GM19397 (cell line): Measurements from ENCODE around the gene NAPB.

Experiments used
- ATAC-seq: cut with Tn5 transposase; IDR thresholded peaks from one replicate; pipeline ENCODE4 v1.9.1; 2021; ENCODE audit warnings: mild to moderate bottlenecking, moderate library complexity; ENCODE audit not compliant: unreplicated experiment

NAPB gene

DNA sequence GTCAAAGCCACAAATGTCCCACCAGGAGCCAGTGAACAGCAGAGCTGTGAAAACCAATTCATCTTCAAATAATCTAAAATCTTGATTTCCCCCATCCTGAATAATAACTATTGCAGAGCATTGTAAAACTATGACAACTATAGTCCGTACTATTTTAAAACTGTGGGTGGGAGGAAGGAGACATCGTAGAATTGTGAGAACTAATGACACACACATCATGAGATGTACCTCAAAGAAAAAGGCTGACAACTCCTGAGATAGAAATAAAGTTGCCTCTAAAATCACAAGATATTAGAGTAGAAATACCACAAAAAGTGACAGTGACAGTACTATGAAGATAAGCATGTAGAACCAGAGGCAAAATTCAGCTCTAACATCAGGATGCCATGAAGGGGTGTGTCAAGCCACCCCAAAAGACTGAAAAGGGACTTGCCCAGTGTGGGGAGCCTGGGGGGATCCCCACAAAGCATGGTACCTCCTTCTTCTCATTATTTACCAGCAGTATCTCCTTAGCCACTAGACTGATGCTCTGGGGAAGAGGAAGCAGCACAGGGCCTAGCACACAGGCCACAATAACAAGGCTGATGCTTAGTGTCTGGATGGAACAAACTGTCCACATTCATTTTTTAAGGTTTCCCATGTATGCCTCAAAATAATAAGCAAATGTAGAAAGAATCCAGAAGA is 13.4 kb downstream of the NAPB start:
- ATAC-seq = peak; percentile 68

DNA sequence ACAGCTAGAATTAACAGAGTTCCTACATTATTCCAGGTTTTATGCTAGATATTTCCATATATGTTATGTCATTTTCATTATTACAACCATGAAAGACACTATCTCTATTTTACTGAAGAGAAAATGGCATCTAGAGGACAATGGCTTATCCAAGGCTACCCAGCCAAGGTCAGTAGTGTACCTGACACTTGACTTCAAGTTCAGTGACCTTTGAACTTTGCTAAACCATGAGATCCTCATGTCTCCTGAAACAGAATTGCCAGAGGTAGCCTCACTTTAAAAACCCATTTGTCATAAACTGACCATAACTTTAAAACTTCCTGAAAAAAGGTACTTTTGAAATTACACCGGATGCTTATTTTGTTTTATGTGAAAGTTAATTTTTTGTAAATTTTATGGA is 14.4 kb downstream of the NAPB start:
- ATAC-seq = no peak

DNA sequence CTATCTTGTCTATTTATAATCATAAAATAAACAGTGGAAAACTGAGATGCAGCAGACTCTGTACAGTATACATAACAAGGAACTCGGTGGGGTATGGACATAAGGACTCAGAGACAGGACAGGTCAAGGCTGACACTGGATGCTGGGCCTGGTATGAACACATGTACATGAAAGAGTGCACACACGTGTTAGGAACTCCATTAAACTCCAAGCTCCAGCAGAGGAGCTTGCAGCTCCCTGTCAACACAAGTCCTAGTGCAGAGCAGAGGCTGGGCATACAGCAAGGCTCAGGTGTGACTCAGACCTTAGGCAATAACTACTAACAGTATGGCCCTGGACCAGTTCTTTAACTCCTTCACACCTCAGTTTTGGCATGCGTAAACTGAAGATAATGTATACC is 17.1 kb downstream of the NAPB start:
- ATAC-seq = no peak

DNA sequence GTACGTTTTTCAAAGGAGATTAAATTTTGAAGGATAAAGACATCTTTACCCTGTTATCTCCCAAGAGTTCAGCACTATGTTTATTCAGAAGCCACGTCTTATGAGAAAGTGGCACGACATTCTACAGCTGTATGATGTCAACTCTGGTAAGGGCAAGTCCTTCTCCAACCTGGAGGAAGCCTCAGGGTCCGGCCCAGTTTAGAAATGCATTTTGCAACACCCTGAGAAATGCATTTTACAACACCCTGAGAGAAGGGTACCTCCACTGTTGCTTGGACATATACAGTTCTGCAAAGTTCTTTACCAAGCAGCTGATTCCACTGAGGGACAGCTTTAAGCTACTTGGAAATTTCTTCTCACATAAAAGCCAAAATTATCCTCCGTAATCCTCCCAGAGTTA is 17.5 kb downstream of the NAPB start:
- no peak for ATAC-seq

DNA sequence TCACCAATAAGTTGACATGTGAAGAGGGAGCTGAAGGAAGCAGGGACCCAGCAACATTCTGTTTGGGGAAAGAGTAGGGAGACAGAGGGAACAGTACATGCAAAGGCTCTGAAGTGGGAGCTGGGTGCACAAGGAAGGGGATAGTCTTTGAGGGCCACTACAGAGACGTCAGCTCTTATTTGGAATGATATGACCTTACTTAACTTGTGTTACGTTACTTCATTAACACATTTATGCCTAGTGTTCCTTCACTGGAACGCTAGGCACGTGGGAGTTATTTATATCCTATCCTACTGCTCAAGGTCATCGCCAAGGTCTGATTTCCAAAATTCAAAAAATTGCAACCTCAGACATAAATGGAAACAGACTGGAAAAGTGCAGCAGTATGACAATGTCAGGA is 20.2 kb downstream of the NAPB start:
- ATAC-seq = no peak

DNA sequence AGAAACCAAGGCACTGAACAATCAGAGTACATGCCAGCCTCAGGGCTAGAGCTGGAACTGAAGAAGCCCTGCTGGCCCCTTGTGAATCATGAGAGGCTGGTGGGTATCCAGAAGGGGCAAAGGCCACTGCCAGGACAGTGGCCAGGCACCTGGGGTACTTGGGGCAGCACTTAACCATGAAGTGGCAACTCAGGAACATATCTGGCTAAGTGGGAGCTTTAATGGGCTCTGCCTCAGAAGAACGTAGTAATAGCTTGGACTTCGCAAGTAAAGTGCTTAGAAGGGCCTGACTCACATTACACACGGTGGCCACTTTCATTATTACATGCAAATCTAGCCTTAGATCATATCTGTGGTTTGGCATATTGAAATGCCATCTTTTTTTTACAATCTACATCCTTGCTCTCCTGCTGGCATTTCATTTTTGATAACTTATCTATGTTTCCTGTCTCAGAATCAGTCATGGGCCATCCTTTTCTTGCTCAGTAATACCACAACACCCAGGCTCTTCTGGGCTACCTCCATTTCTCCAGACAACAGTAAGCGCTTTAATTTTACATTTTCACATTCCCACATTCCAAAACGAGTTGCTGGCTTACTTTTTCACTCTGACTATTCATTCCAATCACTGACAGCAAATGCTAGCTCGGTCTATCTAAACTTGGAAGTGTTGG is 21.6 kb downstream of the NAPB start:
- no peak for ATAC-seq

DNA sequence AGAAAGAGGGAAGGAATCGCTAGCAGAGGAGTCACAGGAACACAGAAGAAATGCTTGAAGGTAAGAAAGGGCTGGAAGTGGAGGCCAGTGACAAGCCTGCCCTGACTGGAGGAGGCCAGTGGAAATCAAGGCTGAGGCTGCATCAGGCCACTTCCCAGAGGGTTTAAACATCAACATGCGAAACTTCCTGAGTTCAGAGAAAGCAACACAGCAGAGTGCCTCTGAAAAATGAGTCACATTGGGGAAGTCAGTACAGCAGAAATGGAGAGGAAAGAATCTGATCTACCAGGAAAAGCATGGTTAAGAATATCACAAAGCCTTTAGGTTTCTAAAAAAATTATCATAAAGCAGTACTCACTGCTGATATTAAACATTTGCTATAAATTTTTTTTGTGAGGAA is 23.3 kb downstream of the NAPB start:
- no peak for ATAC-seq

DNA sequence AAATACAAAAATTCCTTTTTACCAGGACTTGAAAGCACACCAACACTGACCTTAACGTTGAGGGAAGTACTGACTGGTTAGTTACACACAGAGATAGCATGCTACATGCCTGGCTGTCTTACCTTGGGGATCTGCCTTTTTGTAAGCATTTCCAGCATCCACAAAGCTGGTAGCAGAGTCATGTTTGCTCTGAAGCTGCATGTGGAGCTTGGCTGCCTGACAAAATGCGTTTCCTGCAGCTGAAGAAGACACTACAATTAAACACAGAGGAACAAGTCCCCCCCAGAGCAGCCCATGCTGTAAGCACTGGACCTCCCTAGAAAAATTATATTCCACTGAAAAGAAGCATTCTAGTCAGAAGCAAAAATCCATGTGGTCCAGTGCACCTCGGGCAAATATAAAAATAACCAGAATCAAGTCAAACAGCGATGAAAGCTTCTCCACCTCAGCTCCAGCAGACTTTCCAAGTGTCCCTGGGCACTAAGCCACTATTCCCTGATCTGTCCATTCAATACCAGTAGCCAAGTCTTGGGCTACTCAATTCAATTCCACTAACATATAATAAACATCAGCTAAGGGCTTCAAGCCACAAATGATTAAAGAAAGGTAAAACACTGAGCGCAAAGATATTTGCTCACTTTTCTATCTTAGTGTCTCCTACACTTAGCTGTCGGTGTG is 24.2 kb downstream of the NAPB start:
- ATAC-seq = no peak

DNA sequence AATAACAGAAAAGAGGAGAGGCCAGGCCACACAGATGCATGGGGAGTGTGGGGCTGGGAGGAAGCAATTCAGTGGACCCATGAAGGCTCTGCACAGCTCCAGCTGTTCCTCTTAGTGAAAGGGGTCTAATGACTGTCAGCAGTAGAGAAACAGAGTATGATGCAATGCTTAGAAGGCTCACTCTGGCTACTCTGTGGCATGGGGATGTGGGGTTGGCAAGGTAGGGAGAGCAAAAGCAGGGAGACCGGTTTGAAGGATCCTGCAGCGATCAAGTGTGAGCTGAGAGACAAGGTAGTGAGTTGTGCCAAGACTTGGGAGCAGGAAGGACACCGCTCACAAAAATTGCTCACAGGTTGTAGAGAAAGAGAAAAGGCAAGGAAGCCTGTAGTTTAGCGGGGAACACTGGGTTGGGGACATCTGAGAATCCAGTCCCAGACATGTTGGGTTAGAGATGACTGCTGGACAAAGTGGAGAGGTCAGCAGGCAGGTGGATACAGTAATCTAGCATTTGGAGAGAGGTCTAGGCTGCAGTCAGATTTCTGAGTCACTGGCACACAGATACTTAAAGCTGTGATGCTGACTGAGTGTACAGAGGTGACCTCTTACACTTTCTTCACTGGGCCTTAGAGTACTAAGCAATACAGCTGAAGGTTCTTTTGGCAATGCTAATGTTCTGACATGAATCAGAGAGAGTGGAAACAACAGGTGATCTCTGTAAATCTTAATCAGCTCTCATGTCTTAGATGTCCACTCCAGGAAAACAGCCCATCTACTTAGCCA is 27.1 kb downstream of the NAPB start:
- ATAC-seq = no peak

DNA sequence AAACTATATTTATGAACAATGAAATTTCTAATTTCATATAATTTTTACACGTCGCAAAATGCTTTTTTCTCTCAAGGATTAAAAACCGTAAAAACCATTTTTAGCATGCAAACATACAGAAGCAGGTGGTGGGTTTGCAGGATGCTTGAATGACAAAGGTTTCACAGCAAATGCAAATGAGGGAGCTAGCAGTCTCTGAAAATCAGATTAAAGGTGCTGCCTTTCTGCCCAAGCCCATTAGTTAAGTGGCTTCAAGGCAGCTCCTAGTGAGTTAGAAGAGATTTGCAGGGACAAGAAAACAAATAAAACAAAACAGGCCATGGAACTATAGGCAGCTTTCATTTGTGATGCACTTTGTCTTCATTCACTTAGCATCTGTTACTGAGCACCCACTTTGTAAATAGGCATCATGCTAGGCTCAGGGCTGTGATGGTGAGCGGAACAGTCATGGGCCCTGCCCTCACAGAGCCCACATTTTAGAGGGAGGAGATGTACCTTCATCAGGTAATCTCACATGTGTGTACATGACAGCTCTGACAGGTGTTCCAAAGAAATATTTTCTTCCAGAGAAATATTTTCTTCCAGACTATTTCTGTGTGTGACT is 29.5 kb downstream of the NAPB start:
- peak; percentile 63 for ATAC-seq

DNA sequence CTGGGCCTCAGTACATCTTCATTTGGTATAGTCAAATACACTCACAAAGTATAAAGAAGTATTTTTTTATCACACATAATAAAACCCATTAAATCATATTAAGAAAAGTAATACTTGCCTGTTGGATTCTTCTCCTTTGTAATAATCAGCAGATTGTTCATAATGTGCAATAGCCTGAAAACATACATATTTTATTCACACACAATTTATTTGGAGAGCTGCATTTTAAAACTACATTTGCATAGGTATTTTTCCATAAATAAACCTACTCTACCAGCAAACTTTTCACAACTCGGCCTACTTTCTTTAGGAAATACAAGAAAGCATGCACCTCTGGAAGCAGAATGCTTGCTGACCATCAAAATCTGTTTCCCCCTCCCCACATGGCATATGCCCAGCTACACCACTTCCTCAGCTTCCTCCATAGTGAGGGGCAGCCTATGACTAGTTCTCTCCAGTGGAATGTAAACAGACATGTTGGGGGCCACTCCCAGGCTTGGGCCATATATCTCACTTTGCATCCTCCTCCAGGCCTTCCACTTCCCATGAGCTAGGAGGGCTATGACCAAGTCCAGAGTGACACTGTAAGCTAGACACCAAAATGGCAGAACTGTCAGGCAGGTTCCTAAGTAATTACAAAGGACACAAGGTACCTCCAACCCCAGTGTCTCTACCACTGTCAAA is 31.1 kb downstream of the NAPB start:
- ATAC-seq = no peak

DNA sequence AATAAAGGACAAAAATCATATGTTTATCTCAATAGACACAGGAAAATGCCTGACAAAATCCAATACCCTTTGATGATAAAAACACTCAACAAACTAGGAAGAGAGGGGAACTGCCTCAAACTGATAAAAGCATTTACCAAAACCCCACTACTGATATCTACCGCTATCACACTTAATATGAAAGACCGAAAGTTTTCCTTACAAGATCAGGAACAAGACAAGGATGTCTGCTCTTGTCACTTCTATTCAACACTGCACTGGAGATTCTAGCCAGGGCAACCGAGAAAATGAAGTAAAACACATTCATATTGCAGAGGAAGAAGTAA is 34.2 kb downstream of the NAPB start:
- ATAC-seq = no peak

DNA sequence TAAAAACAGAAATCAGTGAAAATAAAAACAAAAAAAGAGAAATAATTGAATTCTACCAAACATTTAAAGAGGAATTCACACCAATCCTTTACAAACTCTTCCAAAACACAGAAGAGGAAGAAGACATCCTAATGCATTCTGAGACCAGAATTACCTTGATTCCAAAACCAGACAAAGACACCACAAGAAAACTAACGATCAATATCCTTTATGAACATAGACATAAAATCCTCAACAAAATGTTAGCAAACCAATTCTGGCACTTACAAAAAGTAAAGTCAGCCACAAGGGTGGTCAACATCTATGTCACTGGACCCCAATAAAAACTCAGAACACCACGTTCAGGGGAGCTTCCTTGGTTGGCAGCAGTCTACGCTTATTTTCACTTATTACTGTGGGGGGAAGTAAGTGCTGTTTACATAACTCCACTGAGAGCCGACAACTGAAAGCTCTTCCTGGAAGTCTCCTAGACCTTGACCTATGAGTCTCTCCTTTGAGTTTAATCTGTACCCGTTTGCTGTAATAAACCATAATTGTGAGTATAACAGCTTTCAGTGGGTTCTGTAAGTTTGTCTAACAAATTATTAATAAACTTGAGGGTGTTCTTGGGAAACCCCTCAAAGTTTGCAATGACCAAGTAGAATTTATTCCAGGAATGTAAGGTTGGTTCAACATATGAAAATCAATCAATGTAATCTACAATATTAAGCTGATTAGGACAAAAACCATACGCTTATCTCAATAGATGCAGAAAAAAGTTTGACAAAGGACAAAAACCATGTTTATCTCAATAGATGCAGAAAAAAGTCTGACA is 34.8 kb downstream of the NAPB start:
- ATAC-seq = no peak

DNA sequence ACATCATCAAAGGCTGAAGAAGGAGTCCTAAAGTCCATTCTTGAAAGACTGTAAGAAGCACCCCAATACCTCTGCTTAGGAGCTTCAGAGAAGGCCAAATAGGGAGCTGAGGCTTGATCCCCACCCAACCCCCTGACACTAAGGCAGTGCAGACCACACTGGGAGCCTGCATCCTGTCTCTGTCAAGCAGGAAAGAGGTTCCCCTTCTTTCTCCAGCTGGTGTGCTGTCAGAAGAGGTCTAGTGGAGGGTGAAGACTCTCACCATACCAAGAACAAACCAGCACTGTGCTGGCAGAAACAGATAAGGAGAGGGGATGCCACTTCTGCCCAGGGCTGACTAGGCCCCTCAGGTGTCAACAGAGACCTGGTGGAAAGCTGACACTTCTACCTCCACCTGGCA is 39.4 kb downstream of the NAPB start:
- no peak for ATAC-seq

DNA sequence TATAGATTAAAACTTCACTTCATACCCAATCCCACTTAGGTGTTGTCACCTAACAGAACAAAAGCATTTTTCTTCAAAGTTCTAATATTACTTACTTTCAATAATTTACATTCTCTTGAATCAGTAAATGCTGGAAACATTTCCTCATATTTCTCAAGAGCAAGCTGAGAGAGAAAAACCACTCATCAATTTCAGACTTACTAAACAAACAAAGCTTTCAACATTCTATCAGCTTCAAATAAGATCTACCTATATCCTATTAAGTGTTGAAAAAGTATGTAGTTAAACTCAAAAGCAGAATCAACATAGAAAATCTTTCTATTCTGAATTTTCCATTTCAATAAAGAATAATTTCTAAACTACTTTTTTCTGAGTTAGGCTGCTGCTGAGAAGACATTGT is 41.5 kb downstream of the NAPB start:
- ATAC-seq = no peak

DNA sequence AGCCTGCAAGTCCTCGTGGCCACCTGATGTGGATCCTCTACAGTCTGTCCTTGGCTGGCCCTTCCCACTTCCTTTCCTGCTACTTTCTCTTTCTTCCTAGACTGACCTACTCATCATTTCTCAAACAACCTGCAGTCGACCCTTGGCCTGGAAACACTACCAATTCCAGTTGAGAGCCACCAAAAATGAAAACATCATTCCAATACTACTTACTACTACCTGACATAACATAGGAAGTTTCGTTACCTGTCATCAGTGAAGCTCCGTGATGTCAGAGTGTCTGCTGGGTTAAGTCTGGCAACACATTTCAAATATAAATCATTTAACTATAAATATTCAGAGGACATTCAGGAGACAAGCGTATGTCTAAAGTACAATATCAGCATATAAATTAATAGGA is 45.5 kb downstream of the NAPB start:
- ATAC-seq = no peak

DNA sequence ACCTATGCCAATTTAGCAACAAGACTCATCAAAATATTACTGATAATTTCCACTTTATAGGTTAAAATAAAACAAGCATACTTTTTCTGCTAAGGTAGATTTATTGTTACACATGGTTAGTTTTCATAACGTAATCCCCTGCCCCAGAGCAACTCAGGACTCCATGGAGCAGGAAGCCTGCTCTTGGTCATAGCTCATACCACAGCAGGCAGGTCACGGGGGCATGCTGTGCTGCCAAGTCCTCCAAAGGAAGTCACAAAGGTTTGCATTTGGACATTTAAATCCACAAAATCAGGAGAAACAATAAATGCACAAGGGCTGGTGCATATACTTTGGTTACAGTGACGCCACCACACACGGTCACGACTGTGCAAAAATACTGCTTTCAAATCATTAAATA is 46.8 kb downstream of the NAPB start:
- ATAC-seq = no peak

DNA sequence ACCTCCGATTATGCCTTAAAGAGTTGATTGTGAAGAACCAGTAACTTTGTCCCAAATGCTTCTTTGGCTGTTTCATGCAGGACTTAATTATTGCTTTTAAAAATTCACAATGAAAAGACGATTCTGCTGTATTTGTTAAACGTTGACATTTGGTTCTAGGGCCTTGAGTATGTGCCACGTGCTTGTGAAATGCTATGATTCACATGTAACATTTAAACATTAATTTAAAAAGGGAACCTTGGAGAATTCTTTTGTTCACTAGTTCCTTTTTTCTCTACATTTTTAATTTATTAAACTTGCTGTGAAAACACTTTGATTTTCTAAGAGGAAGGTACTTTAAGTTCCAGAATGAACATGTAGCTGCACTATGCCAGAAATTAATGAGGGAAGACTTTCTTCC is 49.8 kb downstream of the NAPB start:
- no peak for ATAC-seq

DNA sequence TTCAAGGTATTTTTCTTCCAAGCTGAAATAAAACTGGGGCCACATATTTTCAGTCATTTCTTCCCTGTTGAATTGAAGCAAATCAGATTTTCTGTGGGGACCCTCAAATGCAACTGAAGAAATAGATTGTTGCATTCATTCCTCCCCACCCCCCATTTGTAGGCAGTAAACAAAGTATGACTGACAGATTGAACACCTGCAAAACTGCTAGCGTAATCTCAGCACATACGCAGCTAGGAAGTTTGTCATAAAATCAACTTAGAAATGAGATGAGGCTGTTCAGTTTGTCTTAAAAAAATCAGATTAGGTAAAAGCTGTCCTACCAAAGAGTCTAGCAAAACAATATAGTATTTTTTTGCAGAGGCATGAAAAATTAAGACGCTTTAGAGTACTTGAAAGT is 50.4 kb downstream of the NAPB start:
- ATAC-seq = no peak

DNA sequence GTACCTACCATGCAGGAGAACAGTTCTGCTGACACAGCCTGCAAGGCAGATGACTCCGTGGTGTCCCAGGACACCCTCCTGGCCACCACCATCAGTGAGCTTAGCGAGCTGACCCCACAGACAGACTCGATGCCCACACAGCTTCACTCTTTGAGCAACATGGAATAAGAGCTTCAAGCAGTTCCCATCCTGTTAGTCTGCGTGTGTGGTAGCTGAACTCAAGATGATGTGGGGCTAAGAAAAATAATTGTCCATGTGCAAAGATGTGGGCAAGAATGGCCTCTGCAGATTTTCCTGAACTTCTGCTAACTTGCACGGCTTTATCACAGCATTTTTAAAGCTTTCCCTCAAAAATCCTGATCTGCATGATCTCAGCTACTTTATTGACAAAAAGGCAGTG is 51.0 kb downstream of the NAPB start:
- no peak for ATAC-seq
